Pulmonary artery endothelial cell (primary cell): Measurements from ENCODE around the gene EPHA1. TPM values are rescaled to one million over a fixed set of nuclear protein-coding genes. Genes with fewer than 3 reads are reported as not detected.
"Not testable (repeated sequence)": the region's sequence is repeated elsewhere in the genome, so short reads cannot be mapped to it uniquely, and the experiment has no call there.

ENCODE experiments used
- DNase-seq: peaks from one replicate; pipeline ENCODE4 v3.0.0-alpha.2; 2011; ENCODE audit warnings: low read depth, low spot score
- total RNA-seq: library from RNA; depleted of rRNA; stranded (reverse); fragments of >200 nt; gene quantifications from 2 replicates; pipeline ENCODE4 v1.2.3, GENCODE V29; 2014

Gene EPHA1
- total RNA-seq, 1 donor from 2014 or later = under 0.01 TPM

DNA sequence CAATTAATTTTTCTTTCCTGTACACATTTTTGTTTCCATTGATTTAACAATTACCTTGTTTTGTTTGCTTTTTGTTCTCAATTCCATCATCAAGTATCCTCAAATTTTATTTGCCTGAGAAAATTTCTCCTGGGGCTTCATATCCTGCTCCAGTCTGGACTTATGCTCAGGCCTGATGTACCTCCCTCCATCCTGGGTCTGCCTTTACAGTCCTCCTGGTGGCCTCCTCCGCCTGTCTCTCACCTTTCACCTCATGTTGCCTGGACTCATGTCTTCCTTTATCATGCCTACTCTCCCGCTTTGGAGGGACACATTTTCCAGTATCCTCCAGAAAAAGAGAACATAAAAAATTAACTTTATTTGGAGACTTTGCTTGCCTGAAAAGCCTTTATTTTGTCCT is 22.5 kb upstream of the EPHA1 start:
- no peak for DNase-seq

GRCh38 chr7:143429770-143430698 is 21.4 kb upstream of the EPHA1 start:
- DNase-seq = no peak

DNA sequence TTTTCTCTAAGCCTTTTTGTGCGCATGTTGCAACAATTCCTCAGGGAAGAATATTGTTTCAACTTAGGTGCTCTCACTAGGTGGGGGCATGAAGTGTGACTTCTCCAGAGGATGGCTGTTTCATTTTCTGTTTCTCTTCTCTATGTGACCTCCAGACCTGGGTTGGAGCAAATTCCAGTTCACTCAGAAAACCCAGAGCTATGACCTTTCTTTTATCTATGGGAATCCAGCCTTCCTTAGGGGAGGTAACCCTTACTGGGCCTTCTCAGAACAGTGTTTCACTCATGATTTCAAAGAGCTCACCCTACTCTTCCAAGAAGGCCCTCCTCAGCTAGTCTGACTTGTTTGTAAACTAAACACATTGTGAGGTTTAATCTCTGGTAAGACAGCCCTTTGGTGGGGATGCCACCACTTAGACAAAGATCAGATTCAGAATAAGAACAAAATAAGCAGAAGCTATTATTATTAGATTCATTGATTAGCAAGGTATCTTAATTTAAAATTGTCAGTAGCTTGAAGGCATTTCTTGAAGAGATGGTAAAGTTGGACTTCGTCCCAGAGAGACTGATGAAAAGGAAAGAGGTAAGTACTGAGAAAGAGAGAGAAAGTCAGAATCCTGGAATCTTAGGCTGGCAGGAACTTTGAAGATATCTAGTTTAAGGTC is 18.0 kb upstream of the EPHA1 start:
- DNase-seq = no peak

- not testable (repeated sequence) for DNase-seq
Measured at GRCh38 chr7:143424476-143424875, 15.8 kb upstream of the EPHA1 start.

GRCh38 chr7:143422033-143422432 is 13.4 kb upstream of the EPHA1 start:
- DNase-seq = no peak

- DNase-seq = not testable (repeated sequence)
Measured at GRCh38 chr7:143420624-143421023, 12.0 kb upstream of the EPHA1 start.

DNA sequence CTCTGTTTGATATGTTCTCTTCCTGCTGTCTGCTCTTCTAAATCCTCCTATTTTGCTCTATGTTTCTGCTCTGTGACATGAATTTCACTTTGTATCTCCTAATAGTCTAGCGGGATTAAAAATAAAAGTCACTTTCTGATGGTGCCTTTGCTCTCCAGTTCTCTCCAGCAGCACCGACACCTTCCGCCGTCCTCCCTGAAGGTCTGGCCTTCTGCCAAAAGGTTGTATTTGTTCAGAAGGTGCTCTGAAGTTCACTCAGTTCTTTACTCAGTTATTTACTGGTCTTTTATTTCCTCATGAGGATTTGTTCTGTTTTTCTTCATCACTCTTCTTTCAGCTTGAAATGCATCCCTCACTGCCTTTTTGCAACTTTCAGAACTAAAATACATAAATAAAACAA is 11.2 kb upstream of the EPHA1 start:
- no peak for DNase-seq

DNA sequence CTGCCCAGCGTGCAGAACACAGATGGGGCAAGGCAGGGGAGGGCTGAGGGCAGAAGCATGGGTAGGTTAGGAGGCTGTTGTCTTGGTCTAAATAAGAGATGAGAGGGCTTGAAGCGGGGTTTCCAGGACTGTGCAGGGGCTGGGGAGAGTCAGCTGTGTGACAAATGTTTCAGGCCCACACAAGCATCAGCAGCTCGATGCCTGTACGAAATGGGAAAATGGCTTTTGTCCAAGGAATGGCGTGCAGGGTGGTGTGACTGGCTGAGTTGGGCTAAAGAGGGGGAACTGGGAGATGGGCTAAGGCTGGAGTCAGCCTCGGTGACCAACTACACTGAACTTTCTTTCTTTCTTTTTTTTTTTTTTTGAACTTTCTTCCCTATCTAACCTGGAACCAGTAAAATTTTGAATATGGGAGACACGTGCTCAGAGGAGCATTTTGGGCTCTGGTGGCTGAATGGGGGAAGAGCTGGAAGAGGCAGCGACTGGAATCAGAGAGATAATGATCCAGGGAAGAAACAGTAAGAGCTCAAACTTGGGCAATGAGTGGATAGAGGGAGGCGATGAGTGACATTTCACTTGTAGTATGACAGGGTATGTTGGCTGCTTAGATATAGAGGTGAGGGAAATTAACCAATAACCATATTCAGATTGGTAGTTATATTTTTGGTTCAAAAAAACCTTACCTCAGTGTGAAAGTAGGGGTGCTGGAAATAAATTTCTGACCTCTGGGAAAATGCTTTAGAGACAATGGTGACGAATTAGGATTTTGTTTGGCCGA is 10.2 kb upstream of the EPHA1 start:
- DNase-seq = no peak

DNA sequence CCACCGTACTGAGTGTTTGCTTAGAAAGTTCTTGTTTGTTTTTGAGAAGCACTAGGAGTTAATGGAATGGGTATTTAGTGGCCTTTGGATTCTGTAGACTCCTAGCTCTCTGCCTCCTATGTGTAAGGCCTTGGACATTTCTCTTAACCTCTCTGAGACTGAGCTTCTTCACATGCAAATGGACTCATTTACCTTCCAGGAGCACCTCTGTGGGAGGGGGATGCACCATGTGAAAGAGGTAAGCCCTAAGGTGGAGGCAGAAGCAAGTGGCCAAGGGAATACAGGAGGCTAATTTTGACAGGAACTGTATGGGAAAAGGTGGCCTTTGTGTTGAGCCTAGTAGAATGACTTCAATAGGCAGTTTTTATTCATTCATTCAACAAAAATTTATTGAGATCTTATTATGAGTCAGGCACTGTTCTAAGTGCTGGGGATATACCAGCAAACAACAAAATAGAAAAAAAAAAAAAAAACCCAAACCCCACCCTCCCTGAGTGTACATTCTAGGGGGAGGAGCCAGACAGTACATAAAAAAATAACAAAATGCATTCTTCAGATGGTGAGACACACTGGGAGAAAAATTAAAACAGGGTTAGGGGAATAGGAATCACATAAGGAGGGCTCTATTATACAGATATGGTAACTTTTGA is 9.2 kb upstream of the EPHA1 start:
- DNase-seq = no peak

DNA sequence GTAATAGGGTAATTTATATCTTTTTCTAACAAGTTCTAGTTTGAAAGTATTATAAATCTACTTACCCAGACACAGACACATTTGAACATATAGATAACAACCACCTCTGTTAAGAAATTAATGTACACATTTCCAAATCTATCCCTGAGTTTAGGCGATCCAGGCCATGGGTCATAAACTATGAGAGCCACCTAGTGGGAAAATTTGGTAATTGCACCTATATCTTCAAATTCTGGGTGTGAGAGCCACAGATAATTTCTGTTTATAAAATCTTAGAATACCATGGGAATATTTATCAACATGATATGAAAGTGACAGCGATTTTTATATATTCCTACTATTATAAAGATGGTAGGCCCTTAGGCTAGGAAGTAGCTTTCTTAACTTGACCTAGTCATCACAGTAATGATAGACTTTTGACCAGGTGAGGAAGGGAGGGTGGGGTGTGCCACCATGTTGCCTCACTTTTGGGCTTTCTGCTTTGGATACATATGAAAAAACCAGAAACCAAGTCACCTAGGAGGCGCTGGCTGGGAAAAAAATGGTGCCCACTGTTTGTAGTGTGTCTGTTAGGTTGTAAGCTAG is 8.0 kb upstream of the EPHA1 start:
- no peak for DNase-seq

- DNase-seq = no peak
Measured at GRCh38 chr7:143415742-143416397, 7.2 kb upstream of the EPHA1 start.

- not testable (repeated sequence) for DNase-seq
Measured at GRCh38 chr7:143415209-143415608, 6.6 kb upstream of the EPHA1 start.

DNA sequence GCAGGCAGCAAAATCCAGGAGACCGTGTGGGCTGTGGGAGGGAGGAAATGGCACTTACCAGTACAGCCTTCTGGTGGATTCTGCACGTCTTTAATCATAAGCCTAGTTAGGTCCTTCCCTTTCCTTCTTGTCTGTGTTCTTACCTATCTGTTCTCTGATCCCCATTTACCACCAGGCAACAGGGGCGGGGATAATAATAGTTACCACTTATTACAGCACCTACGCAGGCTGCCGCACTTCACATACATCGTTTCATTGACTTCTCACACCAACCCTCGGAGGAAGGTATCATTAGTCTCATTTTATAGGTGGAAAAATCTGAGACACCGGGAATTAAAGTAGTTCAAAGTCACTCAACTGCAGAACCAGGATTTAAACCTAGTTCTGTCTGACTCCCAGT is 4.5 kb upstream of the EPHA1 start:
- no peak for DNase-seq

DNA sequence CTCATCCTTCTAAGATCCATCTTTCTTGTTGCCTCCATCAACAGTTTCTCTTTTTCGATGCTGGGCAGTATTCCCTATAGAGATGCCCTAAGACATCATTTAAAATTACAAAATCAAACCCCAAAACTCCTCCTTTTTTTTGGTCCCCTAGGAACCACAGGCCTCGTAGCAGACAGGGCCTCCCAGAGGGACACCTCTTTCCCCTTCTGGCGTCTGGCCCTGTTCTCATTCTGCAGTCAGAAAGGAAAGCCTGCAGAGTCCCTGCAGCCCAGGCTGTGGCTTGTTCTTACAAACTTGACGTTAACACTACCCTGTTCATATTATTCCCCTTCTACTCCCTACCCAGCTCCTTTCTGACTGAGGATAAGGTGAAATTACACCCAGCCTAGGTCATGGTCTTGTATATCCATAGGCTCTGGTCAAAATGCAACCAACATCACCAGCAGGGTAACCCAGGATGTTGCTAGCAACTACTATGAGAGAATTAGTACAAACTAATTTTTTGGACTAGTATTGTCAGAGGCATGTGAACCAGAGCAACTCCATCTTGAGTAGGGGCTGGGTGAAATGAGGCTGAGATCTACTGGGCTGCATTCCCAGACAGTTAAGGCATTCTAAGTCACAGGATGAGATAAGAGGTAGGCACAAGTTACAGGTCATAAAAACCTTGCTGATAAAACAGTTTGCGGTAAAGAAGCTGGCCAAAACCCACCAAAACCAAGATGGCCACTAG is 3.5 kb upstream of the EPHA1 start:
- no peak for DNase-seq

- DNase-seq = no peak
Measured at GRCh38 chr7:143410521-143411004, 1.9 kb upstream of the EPHA1 start.

- no peak for DNase-seq
Measured at GRCh38 chr7:143408252-143408685, 387 bp downstream of the EPHA1 start.

DNA sequence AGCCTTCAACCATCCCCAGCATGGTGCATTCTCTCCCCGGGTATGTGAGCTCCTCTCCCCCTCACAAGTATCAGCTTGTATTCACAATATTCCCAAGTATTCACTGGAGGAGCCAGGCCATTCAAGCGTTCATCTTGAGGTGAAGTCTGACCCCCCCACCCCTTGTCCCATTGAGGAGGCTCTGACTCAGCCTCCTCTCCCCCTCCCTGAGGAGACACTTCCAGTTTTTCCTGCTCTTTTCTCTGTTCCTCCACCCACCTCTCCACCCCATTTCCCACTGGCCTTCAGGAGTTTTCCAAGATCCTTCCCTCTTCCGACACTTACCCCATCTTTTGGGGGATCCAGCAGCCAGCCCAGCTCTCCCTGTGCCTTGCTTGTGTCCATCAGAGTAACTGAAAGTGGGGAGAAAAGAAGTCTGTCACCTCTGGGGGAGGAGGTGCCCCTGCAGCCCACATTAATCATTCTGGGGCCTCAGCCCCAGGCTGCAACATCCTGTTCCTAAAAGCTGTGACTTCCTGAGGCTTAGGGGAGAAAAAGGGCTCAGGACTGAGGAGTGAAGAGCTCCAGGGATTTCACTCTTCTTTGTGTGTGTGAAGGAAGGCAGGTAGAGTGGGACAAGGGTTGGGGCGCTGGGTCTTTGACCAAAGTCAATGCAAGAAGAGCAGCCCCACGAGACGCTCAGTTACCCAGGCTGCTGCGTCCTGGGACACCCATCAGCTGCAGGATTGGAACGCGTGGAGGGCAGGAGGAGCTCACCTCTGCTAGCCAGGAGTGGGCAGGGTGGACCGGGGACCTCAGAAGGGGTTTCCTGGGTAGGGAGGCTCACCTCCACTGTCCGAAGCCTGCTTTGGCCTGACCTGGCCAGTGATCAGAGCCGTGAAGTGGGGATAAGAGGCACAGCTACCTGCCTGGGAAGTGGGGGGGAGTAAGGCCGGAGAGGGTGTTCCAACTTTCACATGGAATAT is 1.1 kb downstream of the EPHA1 start:
- no peak for DNase-seq

DNA sequence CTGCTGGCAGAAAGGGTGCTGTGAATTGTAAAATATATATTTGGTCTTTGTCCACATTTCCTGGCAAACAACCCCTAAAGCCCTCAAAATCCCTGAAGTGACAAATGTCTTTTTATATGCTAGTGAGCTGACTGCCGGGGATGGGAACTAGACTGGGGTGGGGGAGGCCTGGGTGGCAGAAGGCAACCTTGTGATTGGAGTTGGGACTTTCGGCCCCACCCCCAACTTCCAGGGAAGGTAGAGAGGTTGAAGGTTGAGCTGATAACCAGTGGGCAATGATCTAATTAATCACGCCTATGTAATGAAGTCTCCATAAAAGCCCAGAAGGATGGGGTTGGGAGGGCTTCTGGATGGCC is 2.7 kb downstream of the EPHA1 start:
- no peak for DNase-seq
